ENCODE data around the gene SPATA2. TPM values are rescaled to one million over a fixed set of nuclear protein-coding genes. Genes with fewer than 3 reads are reported as not detected.

Gene SPATA2
- total and polyA plus RNA-seq, 2 of the 8 experiments (the other 6 are each of a cell fraction or from before 2014, with no cell fraction given), result 11.0 to 13.0 TPM

- no peak for TF ChIP-seq KDM1A (IDR thresholded peaks at IDR 0.05; ENCODE audit: borderline replicate concordance, low read length)
Observed at GRCh38 chr20:49955167-49955566, 39.8 kb upstream of the SPATA2 start (continued).

All from H1 (cell line).